Effector memory CD8-positive, alpha-beta T cell (primary cell): ENCODE results near the gene GDI1.

ENCODE experiments used
- ATAC-seq: fragments of 150-1000 bp; cut with Tn5 transposase; replicated peaks from 2 replicates; pipeline ENCODE4 v1.10.0; 2021; ENCODE audit warnings: mild to moderate bottlenecking, moderate library complexity
- DNase-seq, 3 experiments: peaks; one replicate each; pipeline ENCODE4 v3.0.0; 2021
- H3K27ac Mint-ChIP-seq, 2 donors: one replicate each; pipeline ENCODE4 v1.8.0; 2022; ENCODE audit warnings: mild to moderate bottlenecking in 2 of 2, mixed read lengths in 2 of 2, moderate library complexity in 2 of 2
- H3K27me3 Mint-ChIP-seq, 2 donors: one replicate each; pipeline ENCODE4 v1.8.0; 2022; ENCODE audit warnings: mixed read lengths in 2 of 2
- H3K36me3 Mint-ChIP-seq: one replicate; pipeline ENCODE4 v1.8.0; 2022; ENCODE audit warnings: mild to moderate bottlenecking, moderate library complexity, mixed read lengths; ENCODE audit not compliant: insufficient read depth
- H3K4me1 Mint-ChIP-seq, 2 donors: one replicate each; pipeline ENCODE4 v1.8.0; 2022; ENCODE audit warnings: low read depth in 2 of 2, mixed read lengths in 2 of 2
- H3K4me3 Mint-ChIP-seq, 2 donors: one replicate each; pipeline ENCODE4 v1.8.0; 2022; ENCODE audit warnings: mild to moderate bottlenecking in 2 of 2, mixed read lengths in 2 of 2, moderate library complexity in 2 of 2
- H3K9me3 Mint-ChIP-seq, 2 donors: one replicate each; pipeline ENCODE4 v1.8.0; 2022; ENCODE audit warnings: mixed read lengths in 2 of 2

GDI1 gene

DNA sequence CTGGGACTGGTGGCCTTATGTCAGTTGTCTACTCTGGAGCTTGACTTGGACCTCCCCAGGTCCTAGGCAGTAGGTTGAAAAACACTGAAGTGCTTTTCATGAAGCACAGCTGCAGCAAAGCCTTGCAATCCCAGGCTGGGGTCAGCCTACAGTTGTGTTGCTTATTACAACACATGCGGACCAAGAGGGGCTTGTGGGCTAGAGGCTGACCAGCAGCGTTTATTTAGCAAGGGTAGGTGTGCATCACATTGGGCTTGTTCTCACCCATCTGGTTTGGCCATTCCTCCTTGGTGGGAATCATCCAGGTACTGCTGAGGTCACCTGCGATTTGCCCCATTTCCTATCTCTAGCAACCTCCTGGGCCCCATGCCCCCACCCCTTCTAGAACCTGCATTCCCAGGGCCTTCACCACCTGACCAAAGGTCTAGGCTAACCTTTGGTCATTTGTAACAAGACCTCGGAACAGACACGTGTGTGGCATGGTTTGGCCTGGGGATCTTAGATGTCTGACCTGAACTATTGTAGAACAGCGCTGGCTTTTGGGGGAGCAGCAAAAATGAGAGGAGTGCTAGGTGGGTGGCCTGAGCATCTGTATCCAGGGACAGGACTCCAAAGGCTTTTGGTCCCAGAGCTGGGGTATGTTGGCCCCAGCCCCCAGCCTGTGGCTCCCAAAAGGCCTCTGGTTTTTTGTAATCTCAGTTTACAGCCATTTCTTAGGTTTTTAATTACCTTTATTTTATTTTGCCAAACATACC is 35.7 kb upstream of the GDI1 start:
- no peaks in the 10 kb centered on the region for H3K9me3 Mint-ChIP-seq
- peaks cover 12 to 20% of the 10 kb centered on the region in 2 donors for H3K4me1 Mint-ChIP-seq
- peaks cover 53% of the 10 kb centered on the region for H3K36me3 Mint-ChIP-seq
- peak overlapping the region in 1 of 2 donors; percentile 99 for H3K27ac Mint-ChIP-seq
- DNase-seq: no peak
- no peaks in the 10 kb centered on the region for H3K27me3 Mint-ChIP-seq
- no peak for ATAC-seq
- peak overlapping the region in 1 of 2 donors; percentile 99 for H3K4me3 Mint-ChIP-seq

GRCh38 chrX:154401918-154402621 is 34.9 kb upstream of the GDI1 start:
- DNase-seq: no peak
- no peaks in the 10 kb centered on the region for H3K27me3 Mint-ChIP-seq
- H3K36me3 Mint-ChIP-seq: peaks cover 59% of the 10 kb centered on the region
- H3K9me3 Mint-ChIP-seq: no peaks in the 10 kb centered on the region
- ATAC-seq: no peak
- H3K27ac Mint-ChIP-seq: peak overlapping the region in 1 of 2 donors; percentile 99
- H3K4me3 Mint-ChIP-seq: peak overlapping the region in 1 of 2 donors; percentile 99
- H3K4me1 Mint-ChIP-seq: peaks cover 12 to 20% of the 10 kb centered on the region in 2 donors

DNA sequence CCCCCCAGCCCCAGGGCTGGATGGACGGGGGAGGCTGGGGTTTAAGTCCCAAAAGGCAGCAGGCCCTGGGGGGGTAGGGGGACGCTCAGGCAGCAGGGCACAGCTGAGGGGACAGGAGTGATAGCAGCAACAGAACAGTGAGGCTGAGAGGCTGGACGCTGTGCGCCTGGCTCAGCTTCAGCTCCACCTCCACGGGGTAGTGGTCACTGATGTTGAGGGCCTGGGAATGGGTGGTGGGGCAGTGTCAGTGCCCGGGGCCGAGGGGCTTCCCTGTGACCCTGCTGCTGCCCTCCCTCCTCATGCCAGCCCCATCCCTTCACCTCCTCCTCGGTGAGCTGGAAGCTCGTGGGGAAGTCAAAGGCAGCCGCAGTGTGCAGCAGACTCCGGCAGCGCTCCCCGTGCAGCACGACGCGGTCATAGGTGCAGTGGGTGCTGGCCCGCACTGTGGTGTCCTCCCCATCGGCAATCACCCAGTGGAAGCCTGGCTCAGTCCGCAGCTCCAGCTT is 34.3 kb upstream of the GDI1 start:
- Mint-ChIP-seq H3K36me3 (peaks cover 57% of the 10 kb centered on the region), H3K4me1 (peaks cover 12 to 20% of the 10 kb centered on the region in 2 donors), H3K4me3 (no peak overlapping the region), H3K9me3 (no peaks in the 10 kb centered on the region), H3K27me3 (no peaks in the 10 kb centered on the region), H3K27ac (no peak overlapping the region)
- ATAC-seq (no peak), DNase-seq (no peak)

DNA sequence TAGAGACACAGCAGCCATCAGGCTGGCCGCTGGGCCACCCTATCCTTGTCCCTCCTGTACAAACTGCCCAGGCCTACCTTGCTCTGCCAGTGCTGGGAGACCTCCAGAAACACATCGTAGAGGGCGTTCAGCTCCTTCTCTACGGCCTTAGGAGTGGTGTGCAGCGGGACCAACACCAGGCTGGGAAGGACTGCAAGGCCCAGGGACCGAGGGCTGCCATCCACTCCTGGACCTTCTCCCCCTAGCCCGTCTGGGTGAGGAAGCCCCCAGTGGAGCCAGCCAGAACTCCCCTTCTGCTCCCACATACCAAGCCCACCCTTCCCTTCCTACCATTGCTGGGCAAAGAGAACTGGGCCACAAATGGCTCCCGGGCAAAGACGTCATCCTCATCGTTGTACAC is 33.8 kb upstream of the GDI1 start:
- DNase-seq (no peak), ATAC-seq (no peak)
- H3K4me3 Mint-ChIP-seq: no peak overlapping the region
- H3K4me1 Mint-ChIP-seq: peaks cover 12 to 17% of the 10 kb centered on the region in 2 donors
- H3K27me3 Mint-ChIP-seq: no peaks in the 10 kb centered on the region
- H3K27ac Mint-ChIP-seq: no peak overlapping the region
- H3K9me3 Mint-ChIP-seq: no peaks in the 10 kb centered on the region
- H3K36me3 Mint-ChIP-seq: peaks cover 52% of the 10 kb centered on the region

DNA sequence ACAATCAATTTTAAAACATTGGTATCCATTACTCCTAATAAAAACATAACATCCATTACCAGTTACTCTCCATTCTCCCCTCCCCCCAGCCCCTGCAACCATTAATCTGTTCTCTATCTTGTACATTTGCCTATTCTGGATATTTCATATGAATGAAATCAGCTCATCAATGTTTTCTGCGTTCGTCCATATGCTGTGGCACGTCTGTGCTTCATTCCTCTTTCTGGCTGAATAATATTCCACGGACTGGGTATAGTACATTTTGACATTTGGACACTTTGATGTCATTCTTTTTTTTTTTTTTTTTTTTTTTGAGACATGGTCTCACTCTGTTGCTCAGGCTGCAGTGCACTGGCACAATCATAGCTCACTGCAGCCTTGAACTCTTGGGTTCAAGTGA is 33.1 kb upstream of the GDI1 start:
- no peak for ATAC-seq

GRCh38 chrX:154404625-154405192 is 32.2 kb upstream of the GDI1 start:
- peaks cover 37% of the 10 kb centered on the region for H3K36me3 Mint-ChIP-seq
- H3K27ac Mint-ChIP-seq: no peak overlapping the region
- DNase-seq (no peak), ATAC-seq (no peak)
- no peaks in the 10 kb centered on the region for H3K27me3 Mint-ChIP-seq
- peaks cover 2 to 9% of the 10 kb centered on the region in 2 donors for H3K4me1 Mint-ChIP-seq
- no peaks in the 10 kb centered on the region for H3K9me3 Mint-ChIP-seq
- H3K4me3 Mint-ChIP-seq: no peak overlapping the region

More for the DNA sequence above, 33.1 kb upstream of the GDI1 start:
- peaks cover 7 to 15% of the 10 kb centered on the region in 2 donors for H3K4me1 Mint-ChIP-seq
- no peaks in the 10 kb centered on the region for H3K27me3 Mint-ChIP-seq
- H3K27ac Mint-ChIP-seq: no peak overlapping the region
- no peak for DNase-seq
- H3K4me3 Mint-ChIP-seq: no peak overlapping the region
- H3K36me3 Mint-ChIP-seq: peaks cover 46% of the 10 kb centered on the region
- H3K9me3 Mint-ChIP-seq: no peaks in the 10 kb centered on the region

- Mint-ChIP-seq H3K4me1 (peaks cover 11% of the 10 kb centered on the region in 2 donors), H3K36me3 (peaks cover 8% of the 10 kb centered on the region), H3K27ac (peak overlapping the region; percentile 44 to 89), H3K4me3 (peak overlapping the region; percentile 62 to 67), H3K27me3 (no peaks in the 10 kb centered on the region), H3K9me3 (no peaks in the 10 kb centered on the region)
- ATAC-seq (no peak), DNase-seq (no peak)
Observed at GRCh38 chrX:154408659-154409221, 28.2 kb upstream of the GDI1 start.

DNA sequence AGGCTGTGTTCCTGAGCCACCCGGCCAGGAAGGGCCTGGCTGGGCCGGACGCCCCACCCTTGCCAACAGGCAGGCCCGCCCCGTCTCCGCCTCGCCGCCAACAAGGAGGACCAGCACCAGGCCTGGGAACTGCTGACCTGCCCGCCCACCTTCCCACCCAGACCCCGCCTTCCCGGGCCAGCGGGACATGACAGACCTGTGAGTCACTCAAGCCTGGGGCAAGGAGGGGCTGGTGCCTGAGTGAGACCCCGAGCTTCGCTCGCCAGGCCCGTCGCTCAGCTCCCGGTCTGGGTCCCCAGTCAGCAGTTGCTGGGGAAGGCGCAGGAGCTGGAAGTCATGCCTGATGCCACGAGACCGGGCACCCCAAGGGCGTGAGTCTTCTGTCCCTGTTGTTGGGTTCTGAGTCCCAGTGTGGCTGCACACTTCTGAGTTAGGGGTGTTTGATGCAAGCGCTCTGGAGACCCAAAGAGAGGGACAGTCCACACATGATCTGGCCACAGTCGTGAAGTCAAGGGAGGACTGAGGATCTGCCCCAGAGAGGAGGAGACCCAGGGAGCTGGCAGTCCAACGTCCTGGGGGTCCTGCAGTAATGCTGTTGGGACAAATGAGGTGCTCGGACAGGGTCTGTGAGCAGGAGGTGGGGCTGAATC is 27.6 kb upstream of the GDI1 start, which contains the start of gene DNASE1L1:
Gene DNASE1L1 (minus strand): TSS at position 33 of the 650 bp plus-strand sequence. CDS start 3,686 bp downstream, outside the sequence.
- peak within 1 kb of the TSS; percentile 62 to 67 for H3K4me3 Mint-ChIP-seq
- ATAC-seq: no peak
- no peaks in the 10 kb centered on the region for H3K27me3 Mint-ChIP-seq

DNA sequence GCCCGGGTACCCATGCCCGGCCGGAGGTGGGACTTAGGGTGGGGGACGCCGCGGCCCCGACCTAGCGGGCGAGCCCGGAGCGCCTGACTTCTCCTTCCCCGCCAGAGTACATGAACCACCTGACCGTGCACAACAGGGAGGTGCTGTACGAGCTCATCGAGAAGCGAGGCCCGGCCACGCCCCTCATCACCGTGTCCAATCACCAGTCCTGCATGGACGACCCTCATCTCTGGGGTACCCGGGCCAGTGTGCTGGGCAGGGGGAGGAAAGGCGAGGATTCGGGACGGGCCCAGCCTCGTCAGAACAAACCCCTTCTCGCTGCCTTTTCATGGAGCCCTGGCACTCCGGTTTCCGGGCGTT is 25.0 kb upstream of the GDI1 start:
- Mint-ChIP-seq H3K27ac (peak overlapping the region in 1 of 2 donors; percentile 86), H3K9me3 (no peaks in the 10 kb centered on the region), H3K27me3 (no peaks in the 10 kb centered on the region), H3K4me1 (peaks cover 11% of the 10 kb centered on the region in 2 donors), H3K4me3 (peak overlapping the region; percentile 76 to 92), H3K36me3 (peaks cover 7% of the 10 kb centered on the region)
- peak; percentile 57 for ATAC-seq
- DNase-seq: no peak

More for the DNA sequence above, 27.6 kb upstream of the GDI1 start, which contains the start of gene DNASE1L1:
- no peak for DNase-seq
- H3K27ac Mint-ChIP-seq: peak within 1 kb of the TSS; percentile 44 to 89
- no peaks in the 10 kb centered on the region for H3K9me3 Mint-ChIP-seq
- H3K36me3 Mint-ChIP-seq: peaks cover 12% of the 10 kb centered on the region
- H3K4me1 Mint-ChIP-seq: peaks cover 11% of the 10 kb centered on the region in 2 donors

- DNase-seq: peak in 1 of 3 experiments; percentile 17
- Mint-ChIP-seq H3K36me3 (peaks cover 5% of the 10 kb centered on the region), H3K27me3 (no peaks in the 10 kb centered on the region), H3K4me3 (peak overlapping the region; percentile 76 to 92), H3K27ac (peak overlapping the region in 1 of 2 donors; percentile 86), H3K4me1 (peaks cover 11% of the 10 kb centered on the region in 2 donors), H3K9me3 (no peaks in the 10 kb centered on the region)
- ATAC-seq: peak; percentile 61
Observed at GRCh38 chrX:154412468-154412867, 24.5 kb upstream of the GDI1 start.

DNA sequence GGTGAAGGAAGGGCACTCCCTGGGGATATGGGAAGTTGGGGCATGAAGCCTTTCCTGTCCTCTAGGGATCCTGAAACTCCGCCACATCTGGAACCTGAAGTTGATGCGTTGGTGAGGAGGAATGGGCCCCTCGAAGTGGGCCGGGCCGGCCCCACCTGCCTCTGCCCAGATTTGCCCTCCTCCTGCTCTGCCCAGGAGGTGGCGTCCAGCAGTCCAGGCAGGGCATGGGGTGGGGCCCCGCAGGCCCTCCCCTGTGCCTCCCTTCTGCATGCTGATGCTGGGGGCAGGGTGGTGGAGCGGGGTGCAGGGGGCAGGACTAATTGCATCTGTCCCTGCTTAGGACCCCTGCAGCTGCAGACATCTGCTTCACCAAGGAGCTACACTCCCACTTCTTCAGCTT is 23.8 kb upstream of the GDI1 start:
- no peaks in the 10 kb centered on the region for H3K27me3 Mint-ChIP-seq
- no peak overlapping the region for H3K4me3 Mint-ChIP-seq
- DNase-seq (no peak), ATAC-seq (no peak)
- H3K9me3 Mint-ChIP-seq: no peaks in the 10 kb centered on the region
- peaks cover 11% of the 10 kb centered on the region in 2 donors for H3K4me1 Mint-ChIP-seq
- H3K27ac Mint-ChIP-seq: peak overlapping the region in 1 of 2 donors; percentile 86
- H3K36me3 Mint-ChIP-seq: peaks cover 5% of the 10 kb centered on the region

DNA sequence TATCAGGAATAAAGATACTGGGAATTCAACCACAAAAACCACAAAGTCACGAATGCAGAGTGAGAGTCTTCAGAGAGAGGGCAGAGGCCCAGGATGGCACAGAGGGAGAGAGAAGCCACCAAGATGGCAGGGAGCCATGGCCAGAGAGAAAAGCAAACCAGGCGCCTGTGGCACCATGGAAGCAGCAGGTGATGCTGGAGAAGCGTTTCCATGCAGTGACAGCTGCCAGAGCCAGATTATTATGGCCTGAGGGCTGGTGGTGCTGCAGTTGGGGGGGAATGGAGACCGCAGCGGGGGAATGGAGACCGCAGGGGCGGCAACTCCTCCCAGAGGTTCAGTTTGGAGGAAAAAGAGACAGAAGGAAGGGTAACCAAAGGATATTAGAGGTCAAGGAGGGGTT is 19.8 kb upstream of the GDI1 start:
- H3K4me1 Mint-ChIP-seq: peaks cover 3 to 6% of the 10 kb centered on the region in 2 donors
- H3K4me3 Mint-ChIP-seq: no peak overlapping the region
- no peak for ATAC-seq
- DNase-seq: no peak
- H3K9me3 Mint-ChIP-seq: no peaks in the 10 kb centered on the region
- H3K27ac Mint-ChIP-seq: no peak overlapping the region
- no peaks in the 10 kb centered on the region for H3K27me3 Mint-ChIP-seq
- peaks cover 11% of the 10 kb centered on the region for H3K36me3 Mint-ChIP-seq

DNA sequence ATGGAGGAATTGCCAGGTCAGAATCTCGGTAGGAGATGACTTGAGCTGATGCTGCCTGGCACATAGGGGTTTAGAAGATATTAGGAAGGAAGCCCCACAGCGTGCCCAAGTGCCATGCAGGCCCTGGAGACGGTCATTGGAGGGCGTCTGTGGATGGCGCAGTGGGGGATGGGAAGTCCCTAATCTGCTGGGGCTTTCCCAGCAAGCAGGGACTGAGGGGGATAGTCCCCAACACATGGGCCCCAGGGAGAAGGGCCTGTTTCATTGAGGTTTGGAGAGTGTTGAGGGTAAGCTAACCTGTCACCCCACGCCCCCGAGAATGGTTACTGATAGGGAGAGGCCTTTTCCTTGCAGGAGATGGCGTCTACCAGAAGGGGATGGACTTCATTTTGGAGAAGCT is 17.8 kb upstream of the GDI1 start:
- Mint-ChIP-seq H3K9me3 (no peaks in the 10 kb centered on the region), H3K27ac (no peak overlapping the region), H3K4me3 (no peak overlapping the region), H3K27me3 (no peaks in the 10 kb centered on the region), H3K4me1 (no peaks in the 10 kb centered on the region), H3K36me3 (peaks cover 5% of the 10 kb centered on the region)
- no peak for DNase-seq
- no peak for ATAC-seq
